H9 (cell line): ENCODE results near the gene MPZL1. TPM values are rescaled to one million over a fixed set of nuclear protein-coding genes. Genes with fewer than 3 reads are reported as not detected.

Experiments
- DNase-seq: peaks from one replicate; pipeline ENCODE4 v3.0.0-alpha.2; 2017
- H2AFZ ChIP-seq: one replicate; pipeline ENCODE4 v1.6.1; 2013; ENCODE audit warnings: mild to moderate bottlenecking, low read length, control low read depth, moderate library complexity
- H2AK5ac ChIP-seq: 2 replicates; pipeline ENCODE4 v1.6.1; 2013; ENCODE audit warnings: low read length, control low read depth, mixed read lengths; ENCODE audit not compliant: insufficient read length
- H2BK120ac ChIP-seq: one replicate; pipeline ENCODE4 v1.6.1; 2013; ENCODE audit warnings: low read depth, mild to moderate bottlenecking, low read length, control low read depth, inconsistent platforms; ENCODE audit not compliant: poor library complexity, severe bottlenecking
- H2BK12ac ChIP-seq: 2 replicates; pipeline ENCODE4 v1.6.1; 2013; ENCODE audit warnings: low read length, control low read depth, mixed read lengths, low read depth; ENCODE audit not compliant: insufficient read length
- H2BK15ac ChIP-seq: 2 replicates; pipeline ENCODE4 v1.6.1; 2013; ENCODE audit warnings: low read depth, low read length, control low read depth
- H2BK20ac ChIP-seq: one replicate; pipeline ENCODE4 v1.6.1; 2013; ENCODE audit warnings: low read depth, mild to moderate bottlenecking, low read length, control low read depth, inconsistent platforms; ENCODE audit not compliant: poor library complexity, severe bottlenecking
- H2BK5ac ChIP-seq: 2 replicates; pipeline ENCODE4 v1.6.1; 2013; ENCODE audit warnings: low read length, control low read depth, mixed read lengths; ENCODE audit not compliant: insufficient read length
- H3K14ac ChIP-seq: 2 replicates; pipeline ENCODE4 v1.6.1; 2013; ENCODE audit warnings: low read length, control low read depth; ENCODE audit not compliant: insufficient read depth
- H3K18ac ChIP-seq: 2 replicates; pipeline ENCODE4 v1.6.1; 2013; ENCODE audit warnings: low read depth, mild to moderate bottlenecking, mixed read lengths, low read length, control low read depth; ENCODE audit not compliant: insufficient read length
- H3K23ac ChIP-seq: 2 replicates; pipeline ENCODE4 v1.6.1; 2013; ENCODE audit warnings: low read length, control low read depth, mixed read lengths, low read depth; ENCODE audit not compliant: insufficient read length
- H3K23me2 ChIP-seq: 2 replicates; pipeline ENCODE4 v1.6.1; 2013; ENCODE audit warnings: low read depth, mild to moderate bottlenecking, mixed read lengths, low read length, control low read depth; ENCODE audit not compliant: insufficient read length, poor library complexity, severe bottlenecking
- H3K27ac ChIP-seq: 2 replicates; pipeline ENCODE4 v1.5.1; 2013; ENCODE audit warnings: low read length, control low read depth, mixed read lengths, low read depth; ENCODE audit not compliant: insufficient read length
- H3K27me3 ChIP-seq: 2 replicates; pipeline ENCODE4 v1.6.1; 2013; ENCODE audit warnings: low read length, control low read depth, inconsistent platforms; ENCODE audit not compliant: insufficient read depth
- H3K4ac ChIP-seq: 2 replicates; pipeline ENCODE4 v1.6.1; 2013; ENCODE audit warnings: low read depth, mild to moderate bottlenecking, control low read depth, inconsistent platforms, low read length, moderate library complexity
- H3K4me1 ChIP-seq: 2 replicates; pipeline ENCODE4 v1.6.1; 2013; ENCODE audit warnings: low read length, control low read depth, inconsistent platforms; ENCODE audit not compliant: insufficient read depth
- H3K4me2 ChIP-seq: 2 replicates; pipeline ENCODE4 v1.6.1; 2013; ENCODE audit warnings: low read length, control low read depth, mixed read lengths; ENCODE audit not compliant: insufficient read length, insufficient read depth
- H3K56ac ChIP-seq: 2 replicates; pipeline ENCODE4 v1.6.1; 2013; ENCODE audit warnings: low read depth, mild to moderate bottlenecking, mixed read lengths, low read length, control low read depth; ENCODE audit not compliant: insufficient read length
- H3K79me1 ChIP-seq: 2 replicates; pipeline ENCODE4 v1.6.1; 2013; ENCODE audit warnings: low read depth, mild to moderate bottlenecking, moderate library complexity, low read length, control low read depth, inconsistent platforms; ENCODE audit not compliant: insufficient read depth, poor library complexity, severe bottlenecking
- H3K79me2 ChIP-seq: 2 replicates; pipeline ENCODE4 v1.6.1; 2013; ENCODE audit warnings: low read length, control low read depth, inconsistent platforms; ENCODE audit not compliant: insufficient read depth
- H3K9ac ChIP-seq: 2 replicates; pipeline ENCODE4 v1.6.1; 2013; ENCODE audit warnings: low read length, control low read depth, mixed read lengths; ENCODE audit not compliant: insufficient read length; ENCODE audit errors: extremely low read depth
- H3K9me3 ChIP-seq: one replicate; pipeline ENCODE4 v1.6.1; 2013; ENCODE audit warnings: low read depth, low read length, inconsistent platforms; ENCODE audit not compliant: control insufficient read depth
- H3T11ph ChIP-seq: one replicate; pipeline ENCODE4 v1.6.1; 2013; ENCODE audit warnings: mild to moderate bottlenecking, low read length, control low read depth, inconsistent platforms
- H4K20me1 ChIP-seq: one replicate; pipeline ENCODE4 v1.6.1; 2013; ENCODE audit not compliant: control insufficient read depth, insufficient read length, insufficient read depth
- H4K5ac ChIP-seq: 2 replicates; pipeline ENCODE4 v1.6.1; 2013; ENCODE audit warnings: low read depth, mild to moderate bottlenecking, mixed read lengths, low read length, control low read depth; ENCODE audit not compliant: insufficient read length
- H4K8ac ChIP-seq: replicated peaks from 2 replicates; pipeline ENCODE4 v1.6.1; 2013; ENCODE audit warnings: low read length, control low read depth, mixed read lengths, low read depth; ENCODE audit not compliant: insufficient read length
- H4K91ac ChIP-seq: 2 replicates; pipeline ENCODE4 v1.6.1; 2013; ENCODE audit warnings: low read depth, mild to moderate bottlenecking, moderate library complexity, mixed read lengths, low read length, control low read depth; ENCODE audit not compliant: insufficient read length
- H3K27ac Mint-ChIP-seq, 3 experiments: 2 replicates in 2 of 3; 3 replicates in 1 of 3; pipeline ENCODE4 v1.8.0; 2020 to 2021; ENCODE audit warnings: mixed read lengths in 3 of 3, mild to moderate bottlenecking in 1 of 3, moderate library complexity in 1 of 3
- H3K27me3 Mint-ChIP-seq: 2 replicates; pipeline ENCODE4 v1.8.0; 2021; ENCODE audit warnings: low read depth, mild to moderate bottlenecking, moderate library complexity, mixed read lengths
- H3K36me3 Mint-ChIP-seq, 3 experiments: 2 replicates in 2 of 3; 3 replicates in 1 of 3; pipeline ENCODE4 v1.8.0; 2020 to 2021; ENCODE audit warnings: low read depth in 3 of 3, mixed read lengths in 3 of 3; ENCODE audit not compliant: insufficient read depth in 1 of 3
- H3K4me1 Mint-ChIP-seq, 2 experiments: 2 replicates each; pipeline ENCODE4 v1.8.0; 2020; ENCODE audit warnings: mixed read lengths in 2 of 2
- H3K4me3 Mint-ChIP-seq, 2 experiments: 2 replicates in 1 of 2; 3 replicates in 1 of 2; pipeline ENCODE4 v1.8.0; 2020 to 2021; ENCODE audit warnings: mild to moderate bottlenecking in 2 of 2, mixed read lengths in 2 of 2, moderate library complexity in 1 of 2
- H3K9me3 Mint-ChIP-seq, 2 experiments: 2 replicates in 1 of 2; 3 replicates in 1 of 2; pipeline ENCODE4 v1.8.0; 2020; ENCODE audit warnings: mild to moderate bottlenecking in 2 of 2, mixed read lengths in 2 of 2, moderate library complexity in 1 of 2
- CTCF ChIP-seq: fragments of 200-600 bp; sonication (generic); conservative IDR thresholded peaks from 3 replicates; pipeline ENCODE4 v1.8.0; 2021; ENCODE audit warnings: antibody characterized with exemption, mild to moderate bottlenecking
- WGBS: extraction: QIAGEN DNeasy Blood & Tissue Kit; methylation state at CpG from one replicate; pipeline ENCODE4 v1.1.7; 2013; ENCODE audit warnings: missing lambda C conversion rate, low lambda C conversion rate, mixed read lengths; ENCODE audit not compliant: insufficient read length; ENCODE audit errors: extremely low coverage; 5-methylcytosine and 5-hydroxymethylcytosine counted together
- total RNA-seq: library from RNA; stranded (reverse); gene quantifications from 2 replicates; pipeline ENCODE4 v1.2.1, GENCODE V29; 2021

MPZL1 gene
- total RNA-seq, 1 experiment from 2014 or later, result 60.7 TPM

DNA sequence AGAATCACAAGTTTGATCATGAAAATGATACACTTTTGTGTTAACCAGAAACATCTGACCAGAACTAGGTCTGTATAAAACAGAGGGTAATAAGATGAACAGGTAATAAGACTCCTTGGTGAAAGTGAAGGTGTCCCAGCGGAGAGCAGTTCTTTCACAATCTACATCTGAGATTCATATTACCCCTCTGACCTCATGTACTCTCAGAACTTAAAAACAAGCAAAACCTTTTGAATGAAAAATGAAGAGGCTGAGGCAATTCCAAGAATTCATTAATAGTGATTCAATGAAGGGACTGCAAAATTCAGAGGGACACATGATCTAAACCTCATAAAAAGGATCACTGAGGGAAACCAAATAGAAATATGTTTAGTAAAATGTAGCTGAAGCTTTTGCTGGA, 10.9 kb upstream of the MPZL1 start:
- peaks cover 5% of the 10 kb centered on the region for H3K23me2 ChIP-seq
- no peak overlapping the region for H4K5ac ChIP-seq
- H3K79me1 ChIP-seq, result no peaks in the 10 kb centered on the region
- H3K4me2 ChIP-seq, result no peak overlapping the region
- no peak overlapping the region for H3K56ac ChIP-seq
- no peak overlapping the region for H3K27ac ChIP-seq
- no peak overlapping the region for H4K8ac ChIP-seq
- H3K14ac ChIP-seq, result no peak overlapping the region
- H3K9me3 ChIP-seq, result no peaks in the 10 kb centered on the region
- H2BK120ac ChIP-seq, result no peak overlapping the region
- H3K27me3 ChIP-seq, result no peaks in the 10 kb centered on the region; the same call in 1 of the 2 replicates
- no peak overlapping the region for H4K91ac ChIP-seq
- Mint-ChIP-seq H3K9me3 (peaks cover 2 to 7% of the 10 kb centered on the region in 2 experiments; a peak in 2 of 5 replicates), H3K27me3 (peaks cover 27% of the 10 kb centered on the region), H3K4me1 (peaks cover 48 to 63% of the 10 kb centered on the region in 2 experiments), H3K36me3 (peaks cover 0 to 2% (median 0%) of the 10 kb centered on the region in 3 experiments; a peak in 2 of 7 replicates), H3K27ac (no peak overlapping the region), H3K4me3 (no peak overlapping the region)
- no peak overlapping the region for H3K9ac ChIP-seq
- no peak overlapping the region for H2AK5ac ChIP-seq
- H2AFZ ChIP-seq, result no peak overlapping the region
- WGBS, result no CpG with 5 or more reads among the region's 1 CpG
- H3K79me2 ChIP-seq, result no peaks in the 10 kb centered on the region
- H3K4ac ChIP-seq, result no peak overlapping the region
- DNase-seq, result no peak
- no peak overlapping the region for H2BK5ac ChIP-seq
- H3K23ac ChIP-seq, result no peak overlapping the region
- no peak overlapping the region for H2BK15ac ChIP-seq
- H3K18ac ChIP-seq, result no peak overlapping the region
- no peak overlapping the region for H2BK12ac ChIP-seq
- H2BK20ac ChIP-seq, result no peak overlapping the region
- TF ChIP-seq CTCF, result no peak
- H4K20me1 ChIP-seq, result no peaks in the 10 kb centered on the region
- peaks cover under 1% of the 10 kb centered on the region; the same call in 1 of the 2 replicates for H3K4me1 ChIP-seq
- no peak overlapping the region for H3T11ph ChIP-seq
